H1 (cell line): ENCODE results near the gene LPGAT1. TPM values are rescaled to one million over a fixed set of nuclear protein-coding genes. Genes with fewer than 3 reads are reported as not detected.

Experiments used
- CTCF ChIA-PET: fragments of 300-600 bp; sonication (Branson Sonifier 250); formaldehyde crosslinking; loops from one replicate; lab custom pipeline; 2021; ENCODE audit not compliant: partially characterized antibody; lab: Charles Lee
- POLR2A ChIA-PET: fragments of 300-600 bp; sonication (Branson Sonifier 250); formaldehyde crosslinking; loops from one replicate; lab custom pipeline; 2021; ENCODE audit warnings: inconsistent platforms; ENCODE audit not compliant: partially characterized antibody; lab: Charles Lee
- DNase-seq, 2 experiments: peaks; one replicate each; pipeline versions ENCODE4 v3.0.0 to v3.0.0-alpha.2; 2010 to 2022; ENCODE audit warnings: low spot score in 2 of 2, low read depth in 1 of 2, mixed read lengths in 1 of 2
- FAIRE-seq: peaks from 2 replicates; lab custom pipeline; 2011; peaks lifted over from hg19 to GRCh38; lab: Jason Lieb, UNC
- H2AFZ ChIP-seq: 2 replicates; pipeline ENCODE4 v1.8.1; 2012; ENCODE audit warnings: low read length, inconsistent platforms
- H2AK5ac ChIP-seq: 2 replicates; pipeline ENCODE4 v1.6.1; 2013; ENCODE audit warnings: low read depth, low read length
- H2BK120ac ChIP-seq: replicated peaks from 2 replicates; pipeline ENCODE3; 2013; ENCODE audit warnings: low read depth, low read length, inconsistent platforms
- H2BK12ac ChIP-seq: 2 replicates; pipeline ENCODE4 v1.6.1; 2013; ENCODE audit warnings: low read depth, low read length
- H2BK15ac ChIP-seq: 2 replicates; pipeline ENCODE4 v1.6.1; 2013; ENCODE audit warnings: low read length
- H2BK20ac ChIP-seq: 2 replicates; pipeline ENCODE4 v1.6.1; 2013; ENCODE audit warnings: low read length
- H2BK5ac ChIP-seq: 2 replicates; pipeline ENCODE4 v1.6.1; 2013; ENCODE audit warnings: low read depth, low read length
- H3K14ac ChIP-seq: 2 replicates; pipeline ENCODE4 v1.6.1; 2013; ENCODE audit warnings: inconsistent platforms; ENCODE audit not compliant: insufficient read length
- H3K18ac ChIP-seq: 2 replicates; pipeline ENCODE4 v1.6.1; 2013; ENCODE audit warnings: low read length; ENCODE audit errors: extremely low read depth
- H3K23ac ChIP-seq: 2 replicates; pipeline ENCODE4 v1.6.1; 2013; ENCODE audit warnings: inconsistent platforms; ENCODE audit not compliant: insufficient read length
- H3K23me2 ChIP-seq: 2 replicates; pipeline ENCODE4 v1.6.1; 2013; ENCODE audit warnings: low read depth, low read length
- H3K27ac ChIP-seq: 2 replicates; pipeline ENCODE4 v1.6.1; 2011; ENCODE audit warnings: low read depth, low read length, inconsistent platforms
- H3K27me3 ChIP-seq, 4 experiments: replicated peaks in 1 of 4; 1 replicate in 1 of 4; 2 replicates in 3 of 4; pipeline versions ENCODE4 v1.6.1 to v1.8.1; 2011 to 2013; ENCODE audit warnings: low read length in 3 of 4, mild to moderate bottlenecking in 3 of 4, inconsistent platforms in 2 of 4, mixed read lengths in 2 of 4, moderate library complexity in 1 of 4; ENCODE audit not compliant: control insufficient read depth in 3 of 4, insufficient read depth in 3 of 4; ENCODE audit errors: extremely low read depth in 1 of 4
- H3K36me3 ChIP-seq, 4 experiments: 2 replicates each; pipeline versions ENCODE4 v1.6.1 to v1.8.1; 2011 to 2013; ENCODE audit warnings: mild to moderate bottlenecking in 4 of 4, low read length in 3 of 4, moderate library complexity in 2 of 4, control low read depth in 1 of 4, inconsistent platforms in 1 of 4; ENCODE audit not compliant: insufficient read depth in 4 of 4, control insufficient read depth in 2 of 4
- H3K4ac ChIP-seq: replicated peaks from 2 replicates; pipeline ENCODE3; 2013; ENCODE audit warnings: low read length, low read depth, mixed read lengths, inconsistent platforms; ENCODE audit not compliant: insufficient read length
- H3K4me1 ChIP-seq, 4 experiments: replicated peaks in 1 of 4; 1 replicate in 1 of 4; 2 replicates in 3 of 4; pipeline versions ENCODE4 v1.6.1 to v1.8.1; 2011 to 2013; ENCODE audit warnings: low read length in 3 of 4, inconsistent platforms in 2 of 4, mixed read lengths in 1 of 4; ENCODE audit not compliant: insufficient read depth in 4 of 4, control insufficient read depth in 3 of 4
- H3K4me2 ChIP-seq, 2 experiments: 2 replicates each; pipeline versions ENCODE4 v1.6.1 to v1.8.1; 2011 to 2013; ENCODE audit warnings: low read depth in 2 of 2, low read length in 2 of 2, control low read depth in 1 of 2, inconsistent platforms in 1 of 2, mild to moderate bottlenecking in 1 of 2; ENCODE audit not compliant: insufficient read depth in 1 of 2
- H3K4me3 ChIP-seq, 4 experiments: fragments of 200-600, 300-600 bp in 1 of 4; sonication (generic), shearing (Covaris generic), sonication (Bioruptor Twin) in 1 of 4; 2 replicates each; pipeline versions ENCODE4 v1.5.1 to v1.8.1; 2011 to 2016; ENCODE audit warnings: low read length in 4 of 4, low read depth in 3 of 4, control low read depth in 2 of 4, inconsistent platforms in 2 of 4, mild to moderate bottlenecking in 2 of 4, mixed read lengths in 1 of 4, moderate library complexity in 1 of 4; ENCODE audit not compliant: insufficient read depth in 2 of 4; ENCODE audit errors: extremely low read depth in 1 of 4
- H3K56ac ChIP-seq: replicated peaks from 2 replicates; pipeline ENCODE3; 2013; ENCODE audit warnings: low read depth, mild to moderate bottlenecking, mixed read lengths, low read length, inconsistent platforms; ENCODE audit not compliant: insufficient read length
- H3K79me1 ChIP-seq: 2 replicates; pipeline ENCODE4 v1.6.1; 2013; ENCODE audit warnings: low read depth, low read length, control low read depth
- H3K79me2 ChIP-seq, 2 experiments: 2 replicates each; pipeline versions ENCODE4 v1.6.1 to v1.8.1; 2012 to 2013; ENCODE audit warnings: low read length in 2 of 2, mild to moderate bottlenecking in 2 of 2, inconsistent platforms in 1 of 2; ENCODE audit not compliant: insufficient read depth in 2 of 2, control insufficient read depth in 1 of 2
- H3K9ac ChIP-seq, 4 experiments: replicated peaks in 1 of 4; 1 replicate in 1 of 4; 2 replicates in 3 of 4; pipeline versions ENCODE4 v1.6.1 to v1.8.1; 2011 to 2013; ENCODE audit warnings: low read depth in 3 of 4, low read length in 3 of 4, control low read depth in 2 of 4, mild to moderate bottlenecking in 2 of 4, moderate library complexity in 2 of 4, inconsistent platforms in 1 of 4; ENCODE audit errors: extremely low read depth in 1 of 4
- H3K9me3 ChIP-seq, 2 experiments: 2 replicates each; pipeline versions ENCODE4 v1.6.1 to v1.8.1; 2012 to 2013; ENCODE audit warnings: mild to moderate bottlenecking in 2 of 2, moderate library complexity in 2 of 2, control low read depth in 1 of 2, inconsistent platforms in 1 of 2, low read depth in 1 of 2, low read length in 1 of 2, mixed read lengths in 1 of 2; ENCODE audit not compliant: insufficient read depth in 2 of 2
- H4K20me1 ChIP-seq, 2 experiments: replicated peaks in 1 of 2; 2 replicates each; pipeline versions ENCODE3 to v1.8.1; 2011 to 2013; ENCODE audit warnings: inconsistent platforms in 2 of 2, low read length in 2 of 2, mild to moderate bottlenecking in 1 of 2; ENCODE audit not compliant: insufficient read depth in 2 of 2, control insufficient read depth in 1 of 2
- H4K5ac ChIP-seq: 2 replicates; pipeline ENCODE4 v1.6.1; 2013; ENCODE audit warnings: low read length, low read depth, mixed read lengths, inconsistent platforms; ENCODE audit not compliant: insufficient read length
- H4K8ac ChIP-seq: 2 replicates; pipeline ENCODE4 v1.8.0; 2013; ENCODE audit warnings: mild to moderate bottlenecking, moderate library complexity, low read length, inconsistent platforms; ENCODE audit not compliant: insufficient read depth; ENCODE audit errors: extremely low read depth
- H4K91ac ChIP-seq: replicated peaks from 2 replicates; pipeline ENCODE3; 2013; ENCODE audit warnings: low read length, mixed read lengths, inconsistent platforms; ENCODE audit not compliant: insufficient read length
- ATF2 ChIP-seq: IDR thresholded peaks from 2 replicates; pipeline ENCODE4 v1.6.1; 2012; ENCODE audit warnings: low read length, inconsistent platforms
- CBX5 ChIP-seq: fragments of 300-800, 300-1000 bp; sonication (generic); IDR thresholded peaks from 2 replicates; pipeline ENCODE4 v1.7.1; 2016; ENCODE audit warnings: antibody characterized with exemption, low read length, low read depth
- CBX8 ChIP-seq: fragments of 300-800, 300-1000 bp; sonication (generic); IDR thresholded peaks from 2 replicates; pipeline ENCODE4 v1.7.1; 2016; ENCODE audit warnings: low read depth, low read length, borderline replicate concordance
- EGR1 ChIP-seq: IDR thresholded peaks from 2 replicates; pipeline ENCODE4 v1.6.1; 2011; ENCODE audit warnings: low read depth, low read length, borderline replicate concordance
- JUND ChIP-seq: IDR thresholded peaks from 2 replicates; pipeline ENCODE4 v1.6.1; 2011; ENCODE audit warnings: mild to moderate bottlenecking, improper control_type of control experiment, low read length
- KDM1A ChIP-seq: fragments of 200-600, 300-600 bp; sonication (generic); IDR thresholded peaks from 2 replicates; pipeline ENCODE4 v1.7.1; 2016; ENCODE audit warnings: mild to moderate bottlenecking, low read length, borderline replicate concordance
- RNF2 ChIP-seq: fragments of 200-900, 300-1000 bp; sonication (generic); IDR thresholded peaks from 2 replicates; pipeline ENCODE4 v1.7.1; 2016; ENCODE audit warnings: borderline replicate concordance, low read depth, mild to moderate bottlenecking, antibody characterized with exemption, low read length; ENCODE audit not compliant: poor library complexity, severe bottlenecking; ENCODE audit errors: missing control alignments
- TAF1 ChIP-seq: IDR thresholded peaks from 2 replicates; pipeline ENCODE4 v1.6.1; 2011; ENCODE audit warnings: mild to moderate bottlenecking, low read depth, low read length
- TAF7 ChIP-seq: optimal IDR thresholded peaks from 2 replicates; pipeline ENCODE3; 2011; ENCODE audit warnings: low read depth, mild to moderate bottlenecking, inconsistent platforms, low read length, moderate library complexity, borderline replicate concordance
- WGBS, 2 experiments: shearing (Covaris generic) in 1 of 2; methylation state at CpG; one replicate each; pipeline versions ENCODE4 v1.1.6 to v1.1.7; 2013 to 2015; ENCODE audit warnings: low lambda C conversion rate in 2 of 2, mixed read lengths in 2 of 2, inconsistent platforms in 1 of 2, low coverage in 1 of 2, missing lambda C conversion rate in 1 of 2; ENCODE audit not compliant: insufficient replicate concordance in 2 of 2, insufficient coverage in 1 of 2, insufficient read length in 1 of 2; ENCODE audit errors: extremely low coverage in 1 of 2, missing lambda C conversion rate in 1 of 2; 5-methylcytosine and 5-hydroxymethylcytosine counted together
- polyA plus RNA-seq, 7 experiments: library from polyadenylated mRNA; depleted of rRNA in 3 of 7; stranded (reverse) in 5 of 7; unstranded in 2 of 7; fragments of >200 nt in 5 of 7; fragments of 200-250 nt in 2 of 7; gene quantifications; 1 replicate in 5 of 7; 2 replicates in 1 of 7; 4 replicates in 1 of 7; pipeline versions ENCODE4 v1.2.1 to v1.2.3, GENCODE V29; 2011 to 2013; ENCODE audit warnings: missing spikeins in 2 of 7, mixed read lengths in 2 of 7
- total RNA-seq: library from RNA; stranded (reverse); fragmentation: NEBNext Ultra II Directional; extraction: Animal tissue kit (Norgen Biotek cat#: 25700); gene quantifications from 2 replicates; pipeline ENCODE4 v1.2.1, GENCODE V29; 2021

Gene LPGAT1
- total and polyA plus RNA-seq, 2 of the 8 experiments (the other 6 are each of a cell fraction or from before 2014, with no cell fraction given), result 2.3 to 13.5 TPM

- H2AFZ ChIP-seq, result no peak overlapping the region
- DNase-seq, result no peak
- no peak overlapping the region for H2BK5ac ChIP-seq
- no peak overlapping the region for H2BK12ac ChIP-seq
- no peak overlapping the region for H3K4ac ChIP-seq
- H3K36me3 ChIP-seq, result no peaks in the 10 kb centered on the region
- H2BK120ac ChIP-seq, result no peak overlapping the region
- H4K20me1 ChIP-seq, result peaks cover 0 to 2% of the 10 kb centered on the region in 2 experiments
- no peak overlapping the region for H3K4me2 ChIP-seq
- WGBS, 2 experiments, result 76% methylated on average over 2 of the region's 2 CpGs; no CpG with 5 or more reads in 1 of the 2 experiments
- H2BK20ac ChIP-seq, result no peak overlapping the region
- no peaks in the 10 kb centered on the region for H3K9me3 ChIP-seq
- no peak for FAIRE-seq
- H3K14ac ChIP-seq, result no peak overlapping the region
- no peak overlapping the region for H4K5ac ChIP-seq
- H3K27me3 ChIP-seq, result no peaks in the 10 kb centered on the region; a peak in 1 of 7 replicates
- H4K8ac ChIP-seq, result no peak overlapping the region
- H3K4me3 ChIP-seq, result no peak overlapping the region
- H3K27ac ChIP-seq, result no peak overlapping the region
- no peak overlapping the region for H2BK15ac ChIP-seq
- H3K23me2 ChIP-seq, result no peaks in the 10 kb centered on the region
- ChIA-PET POLR2A (no interaction called here), CTCF (interaction anchor here (0.9 to 4.3 kb wide), 7 partner anchors 11 to 296 kb away, joined by 3 to 21 read pairs (median 4); partner anchors contain the start of genes DTL and INTS7)
- no peak overlapping the region for H2AK5ac ChIP-seq
- H4K91ac ChIP-seq, result no peak overlapping the region
- no peaks in the 10 kb centered on the region; a peak in 2 of 7 replicates for H3K4me1 ChIP-seq
- no peak overlapping the region for H3K9ac ChIP-seq
- no peak overlapping the region for H3K18ac ChIP-seq
- H3K79me1 ChIP-seq, result no peaks in the 10 kb centered on the region
- H3K56ac ChIP-seq, result no peak overlapping the region
- no peaks in the 10 kb centered on the region for H3K79me2 ChIP-seq
- H3K23ac ChIP-seq, result no peak overlapping the region
- TF ChIP-seq TAF7, result no peak
- TF ChIP-seq RNF2, result no peak
- no peak for TF ChIP-seq EGR1
- TF ChIP-seq ATF2, result no peak
- TF ChIP-seq TAF1, result no peak
- no peak for TF ChIP-seq CBX8
- TF ChIP-seq JUND, result no peak
- no peak for TF ChIP-seq CBX5
- no peak for TF ChIP-seq KDM1A
These were observed 91.8 kb downstream of the LPGAT1 start for GRCh38 chr1:211738691-211739301.
